AG04449 (cell line): ENCODE data around the gene GAL3ST2.

Source experiments
- CTCF ChIA-PET: fragments of 350-600 bp; formaldehyde crosslinking; extraction: SDS; loops from one replicate; lab custom pipeline; 2021; ENCODE audit warnings: antibody characterized with exemption; lab: Yijun Ruan, JAX
- POLR2A ChIA-PET: fragments of 400-600, 350-600 bp; formaldehyde crosslinking; extraction: SDS; loops from one replicate; lab custom pipeline; 2020; ENCODE audit warnings: antibody characterized with exemption, inconsistent platforms; lab: Yijun Ruan, JAX
- DNase-seq: peaks from one replicate; pipeline ENCODE4 v3.0.0-alpha.2; 2010; ENCODE audit warnings: low read depth, low spot score
- H3K4me3 ChIP-seq: 2 replicates; pipeline ENCODE4 v1.5.1; 2011; ENCODE audit warnings: low read depth, mild to moderate bottlenecking, control low read depth, low read length
- TF ChIP-seq, protein P1 (sequence below): IDR thresholded peaks from one replicate; pipeline ENCODE4 v1.5.1; 2011; ENCODE audit warnings: mild to moderate bottlenecking, moderate library complexity, low read length, control low read depth, inconsistent platforms; ENCODE audit not compliant: insufficient read depth; ENCODE audit errors: missing control alignments

The GAL3ST2 gene

DNA sequence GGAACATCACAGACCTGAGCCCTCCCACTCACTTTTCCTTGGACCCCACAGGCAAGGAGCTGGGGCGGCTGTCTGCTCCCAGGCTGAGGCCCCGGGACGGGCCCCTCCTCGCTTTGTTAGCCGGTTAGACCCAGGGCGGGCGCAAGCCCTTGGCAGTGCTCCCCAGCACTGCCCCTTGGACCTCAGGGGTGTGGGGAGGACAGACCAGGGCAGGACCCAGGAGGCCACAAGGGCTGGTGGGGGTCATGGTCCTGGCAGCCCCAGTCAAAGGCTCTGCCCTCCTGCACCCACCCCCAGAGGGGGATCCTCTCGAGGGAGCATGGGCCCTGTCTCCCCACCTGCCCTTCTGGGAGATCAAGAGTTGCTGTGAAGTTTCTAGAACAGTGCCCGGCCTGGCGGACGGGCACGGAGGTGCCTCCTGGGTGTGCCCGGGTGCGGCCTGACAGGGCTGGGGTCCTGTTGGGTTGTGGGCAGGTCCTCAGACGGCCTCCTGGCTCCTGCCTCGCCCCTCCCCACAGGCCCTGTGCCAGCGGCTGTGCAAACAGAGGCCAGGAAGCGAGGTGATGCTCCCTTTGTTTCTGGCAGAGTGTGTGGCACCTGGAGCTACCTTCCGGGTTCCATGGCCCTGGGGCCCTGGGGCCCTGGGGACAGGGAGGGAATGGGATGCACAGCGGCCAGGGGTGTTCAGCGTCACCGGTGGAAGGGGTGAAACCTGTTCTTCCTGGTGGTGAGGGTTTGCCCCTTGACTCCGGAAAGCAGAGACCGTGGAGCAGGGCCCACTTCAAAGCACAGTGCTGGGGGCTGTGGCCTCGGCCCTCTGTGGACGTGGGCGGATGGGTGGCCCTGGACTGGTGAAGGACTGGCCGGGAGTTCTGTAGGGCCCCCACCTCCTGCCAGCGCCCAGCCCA, 2.9 kb upstream of the GAL3ST2 start:
- no peak for DNase-seq
- POLR2A ChIA-PET: no interaction called here
- TF ChIP-seq, protein P1, sequence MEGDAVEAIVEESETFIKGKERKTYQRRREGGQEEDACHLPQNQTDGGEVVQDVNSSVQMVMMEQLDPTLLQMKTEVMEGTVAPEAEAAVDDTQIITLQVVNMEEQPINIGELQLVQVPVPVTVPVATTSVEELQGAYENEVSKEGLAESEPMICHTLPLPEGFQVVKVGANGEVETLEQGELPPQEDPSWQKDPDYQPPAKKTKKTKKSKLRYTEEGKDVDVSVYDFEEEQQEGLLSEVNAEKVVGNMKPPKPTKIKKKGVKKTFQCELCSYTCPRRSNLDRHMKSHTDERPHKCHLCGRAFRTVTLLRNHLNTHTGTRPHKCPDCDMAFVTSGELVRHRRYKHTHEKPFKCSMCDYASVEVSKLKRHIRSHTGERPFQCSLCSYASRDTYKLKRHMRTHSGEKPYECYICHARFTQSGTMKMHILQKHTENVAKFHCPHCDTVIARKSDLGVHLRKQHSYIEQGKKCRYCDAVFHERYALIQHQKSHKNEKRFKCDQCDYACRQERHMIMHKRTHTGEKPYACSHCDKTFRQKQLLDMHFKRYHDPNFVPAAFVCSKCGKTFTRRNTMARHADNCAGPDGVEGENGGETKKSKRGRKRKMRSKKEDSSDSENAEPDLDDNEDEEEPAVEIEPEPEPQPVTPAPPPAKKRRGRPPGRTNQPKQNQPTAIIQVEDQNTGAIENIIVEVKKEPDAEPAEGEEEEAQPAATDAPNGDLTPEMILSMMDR: no peak
- CTCF ChIA-PET: no interaction called here
- H3K4me3 ChIP-seq: no peak overlapping the region

DNA sequence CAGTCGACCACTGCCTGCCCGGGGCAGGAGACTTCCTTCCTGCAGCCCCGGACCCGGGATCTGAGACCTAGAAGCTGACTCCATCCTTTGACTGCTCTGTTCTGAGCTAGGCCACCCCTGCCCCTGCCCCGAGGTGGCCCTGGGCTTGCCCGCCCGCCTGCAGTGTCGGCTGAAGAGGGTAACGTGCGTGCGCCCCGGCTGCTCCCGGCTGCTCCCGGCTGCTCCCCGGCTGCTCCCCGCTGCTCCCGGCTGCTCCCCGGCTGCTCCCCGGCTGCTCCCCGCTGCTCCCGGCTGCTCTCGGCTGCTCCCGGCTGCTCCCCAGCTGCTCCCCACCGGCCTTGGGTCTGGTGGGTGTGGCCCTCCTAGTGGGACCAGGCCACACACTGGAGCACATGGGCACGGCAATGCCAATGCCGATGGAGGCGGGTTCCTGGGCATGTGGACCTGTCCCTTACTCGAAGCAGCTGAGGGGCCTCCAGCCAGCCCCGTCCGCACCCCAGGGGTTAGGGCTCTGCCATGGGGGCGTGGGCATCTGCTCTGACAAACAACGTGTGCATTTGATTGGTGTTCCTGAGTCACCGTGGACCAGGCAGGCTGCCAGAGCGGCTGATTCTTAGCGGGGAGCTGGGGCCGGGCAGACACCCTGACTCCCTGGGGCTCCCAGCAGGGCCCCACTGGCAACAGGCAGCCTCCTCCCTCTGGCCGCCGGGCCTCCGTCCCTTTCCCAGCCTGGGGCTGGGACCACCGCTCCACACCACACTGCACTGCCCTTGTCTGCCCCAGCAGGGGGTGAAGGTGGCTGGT, 2.0 kb upstream of the GAL3ST2 start:
- CTCF ChIA-PET: no interaction called here
- H3K4me3 ChIP-seq: no peak overlapping the region
- POLR2A ChIA-PET: no interaction called here
- TF ChIP-seq, protein P1: no peak
- peak; percentile 17 for DNase-seq

DNA sequence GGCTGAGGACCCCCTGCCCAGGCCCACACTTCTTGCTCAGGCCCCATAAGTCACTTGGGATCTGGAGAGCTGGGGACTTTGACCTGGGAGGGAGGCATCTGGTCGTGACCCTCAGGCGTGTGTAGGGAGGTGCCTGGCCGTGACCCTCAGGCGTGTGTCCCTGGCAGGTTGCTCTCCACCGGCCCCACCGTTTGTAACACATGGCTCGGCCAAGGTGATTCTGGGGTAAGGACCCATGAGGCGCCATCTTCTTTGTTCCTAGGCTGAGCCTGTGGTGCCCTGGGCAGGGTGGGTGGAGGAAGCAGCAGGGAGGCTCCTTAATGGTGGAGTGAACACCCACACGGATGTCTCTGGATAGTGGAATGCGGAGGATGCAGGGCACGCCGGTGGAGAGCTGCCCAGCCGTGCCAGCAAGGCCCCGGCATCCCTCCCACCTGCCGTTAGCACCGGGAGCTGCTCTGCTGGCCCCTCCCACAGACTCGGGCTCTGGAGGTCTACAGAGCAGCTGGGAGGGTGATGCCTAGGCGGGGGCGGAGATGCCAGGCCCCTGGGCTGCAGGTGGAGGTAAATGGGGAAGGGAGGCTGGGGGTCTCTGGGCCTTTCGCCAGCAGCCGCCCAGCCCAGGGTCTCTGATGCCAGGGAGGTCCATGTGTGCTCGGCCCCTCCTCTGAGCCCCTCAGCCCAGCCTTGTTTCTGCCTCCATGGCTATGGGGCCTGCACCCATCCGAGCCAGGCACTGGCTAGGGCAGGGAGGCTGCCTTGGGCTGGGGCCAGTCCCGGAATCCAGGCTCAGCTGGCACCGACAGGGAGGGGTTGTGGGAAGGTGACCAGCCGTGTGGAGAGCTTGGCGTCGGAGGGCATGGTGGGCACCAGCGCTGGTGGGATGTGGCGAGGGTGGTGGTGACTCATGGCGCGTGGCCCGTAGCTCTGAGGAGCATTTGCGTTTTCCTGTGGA, 1.1 kb upstream of the GAL3ST2 start:
- H3K4me3 ChIP-seq: no peak overlapping the region
- DNase-seq: no peak
- POLR2A ChIA-PET: no interaction called here
- TF ChIP-seq, protein P1: no peak
- CTCF ChIA-PET: interaction anchor here (1.0 kb wide), 1 partner anchor 14 kb away, joined by 3 read pairs; no protein-coding TSS in a partner anchor

DNA sequence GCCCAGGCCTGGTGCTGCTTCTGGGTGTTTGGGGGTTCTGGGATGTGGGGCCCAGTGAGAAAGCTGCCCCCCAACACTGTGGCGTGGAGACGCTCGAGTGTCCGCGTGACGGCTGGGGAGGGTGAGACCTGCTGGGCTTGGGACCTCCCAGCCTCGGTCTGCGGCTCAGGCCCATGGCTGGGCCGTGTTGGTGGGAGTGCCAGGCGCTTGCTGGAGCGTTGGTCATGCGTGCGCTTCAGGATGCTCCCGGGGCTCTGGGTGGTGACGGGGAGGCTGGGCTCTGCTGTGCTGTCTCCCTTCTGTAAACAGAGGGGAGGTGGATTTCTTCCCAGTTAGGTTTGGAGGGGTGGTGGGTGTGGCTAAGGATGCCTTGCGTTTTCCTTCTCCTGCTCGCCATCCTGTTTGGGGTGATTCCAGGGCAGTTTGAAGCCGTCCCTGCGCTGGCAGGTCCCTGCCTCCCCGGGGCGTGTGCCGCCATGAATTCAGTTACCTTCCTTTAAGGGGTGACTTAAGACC, 606 bp downstream of the GAL3ST2 start:
- TF ChIP-seq, protein P1: no peak
- CTCF ChIA-PET: no interaction called here
- POLR2A ChIA-PET: no interaction called here
- no peak overlapping the region for H3K4me3 ChIP-seq
- DNase-seq: no peak

DNA sequence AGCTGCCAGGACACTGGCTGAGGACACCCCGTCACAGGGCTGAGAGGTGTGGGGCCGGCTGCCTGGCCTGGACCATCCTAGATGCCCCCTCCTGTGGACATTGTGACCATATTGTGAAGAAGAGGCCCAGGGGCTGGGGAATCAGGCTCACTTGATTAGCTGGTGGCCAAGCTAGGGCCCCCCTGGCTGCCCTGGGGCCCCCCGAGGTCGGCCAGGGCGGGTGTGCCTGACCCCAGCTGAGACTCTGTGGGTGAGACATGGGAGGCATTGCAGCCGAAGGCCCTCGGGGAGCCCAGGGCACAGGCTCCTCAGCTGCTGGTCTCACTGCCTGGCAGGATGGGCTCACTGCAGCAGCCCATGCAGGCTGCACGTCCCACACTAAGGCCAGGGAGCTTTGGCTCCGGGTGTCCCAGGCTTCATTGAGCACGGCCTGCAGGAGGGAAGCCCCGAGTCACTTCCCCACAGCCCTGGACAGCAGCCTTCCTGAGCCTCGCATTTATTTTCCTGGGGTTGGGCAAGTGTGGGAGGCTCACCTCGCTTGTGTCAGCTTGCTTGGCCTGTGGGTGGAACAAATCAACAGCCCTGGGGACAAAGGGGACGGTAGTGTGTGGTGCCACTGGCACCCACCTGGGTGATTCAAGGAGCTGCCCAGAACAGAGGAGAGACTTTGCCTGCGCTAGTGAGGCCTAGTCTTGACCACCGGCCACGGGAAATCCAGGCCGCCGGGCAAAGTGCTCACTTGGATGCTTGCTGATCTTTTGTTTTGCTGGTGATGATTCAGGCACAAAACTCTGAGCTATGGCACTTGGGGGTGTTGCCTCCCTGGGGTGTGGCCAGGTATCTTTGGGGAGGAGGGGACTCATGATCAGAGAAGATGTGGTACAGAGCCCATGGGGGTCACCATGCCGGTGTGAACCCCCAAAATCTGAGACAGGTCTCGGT, 1.3 kb downstream of the GAL3ST2 start:
- ChIA-PET POLR2A (no interaction called here), CTCF (no interaction called here)
- DNase-seq: no peak
- TF ChIP-seq, protein P1: no peak
- no peak overlapping the region for H3K4me3 ChIP-seq
